KOPT-K1 (cell line): ENCODE results near the gene SUSD4.

Experiments
- H3K27ac ChIP-seq: fragments of 200-600 bp; sonication (generic); 2 replicates; pipeline ENCODE4 v1.5.1; 2016; ENCODE audit warnings: antibody characterized with exemption, mild to moderate bottlenecking, low read depth, low read length; ENCODE audit not compliant: poor library complexity, severe bottlenecking
- H3K36me3 ChIP-seq: fragments of 200-600 bp; sonication (generic); 2 replicates; pipeline ENCODE4 v1.5.1; 2017; ENCODE audit warnings: antibody characterized with exemption, mild to moderate bottlenecking, low read length, moderate library complexity; ENCODE audit not compliant: insufficient read depth
- H3K9me3 ChIP-seq: fragments of 200-600 bp; sonication (generic); 2 replicates; pipeline ENCODE4 v1.5.1; 2017; ENCODE audit warnings: antibody characterized with exemption, low read length, mild to moderate bottlenecking; ENCODE audit not compliant: insufficient read depth, poor library complexity, severe bottlenecking

The SUSD4 gene

GRCh38 chr1:223248001-223248769, 115.8 kb downstream of the SUSD4 start:
- Histone ChIP-seq H3K27ac (no peak overlapping the region), H3K36me3 (no peaks in the 10 kb centered on the region), H3K9me3 (no peaks in the 10 kb centered on the region)

- no peak overlapping the region for H3K27ac ChIP-seq
- H3K36me3 ChIP-seq = no peaks in the 10 kb centered on the region
- no peaks in the 10 kb centered on the region for H3K9me3 ChIP-seq
These were observed 117.4 kb downstream of the SUSD4 start for GRCh38 chr1:223246476-223247112.

- Histone ChIP-seq H3K27ac (no peak overlapping the region), H3K36me3 (no peaks in the 10 kb centered on the region), H3K9me3 (no peaks in the 10 kb centered on the region)
These were observed 118.0 kb downstream of the SUSD4 start for GRCh38 chr1:223245983-223246382.

- H3K27ac ChIP-seq = no peak overlapping the region
- H3K9me3 ChIP-seq = no peaks in the 10 kb centered on the region
- no peaks in the 10 kb centered on the region for H3K36me3 ChIP-seq
These were observed 118.6 kb downstream of the SUSD4 start for GRCh38 chr1:223245411-223245810.

GRCh38 chr1:223244366-223245103, 119.4 kb downstream of the SUSD4 start:
- peak overlapping the region; percentile 38 for H3K27ac ChIP-seq
- no peaks in the 10 kb centered on the region for H3K9me3 ChIP-seq
- H3K36me3 ChIP-seq = no peaks in the 10 kb centered on the region

GRCh38 chr1:223243441-223244050, 120.4 kb downstream of the SUSD4 start:
- H3K36me3 ChIP-seq = no peaks in the 10 kb centered on the region
- no peak overlapping the region for H3K27ac ChIP-seq
- H3K9me3 ChIP-seq = no peaks in the 10 kb centered on the region

- Histone ChIP-seq H3K36me3 (no peaks in the 10 kb centered on the region), H3K27ac (no peak overlapping the region)
These were observed 121.0 kb downstream of the SUSD4 start for GRCh38 chr1:223242971-223243370.

GRCh38 chr1:223242382-223242955, 121.5 kb downstream of the SUSD4 start:
- H3K36me3 ChIP-seq = no peaks in the 10 kb centered on the region
- no peak overlapping the region for H3K27ac ChIP-seq
- H3K9me3 ChIP-seq = peaks cover 8% of the 10 kb centered on the region

More at GRCh38 chr1:223242971-223243370, 121.0 kb downstream of the SUSD4 start:
- peaks cover 3% of the 10 kb centered on the region for H3K9me3 ChIP-seq

- Histone ChIP-seq H3K27ac (peak overlapping the region; percentile 34), H3K9me3 (peaks cover 25% of the 10 kb centered on the region), H3K36me3 (no peaks in the 10 kb centered on the region)
These were observed 123.9 kb downstream of the SUSD4 start for GRCh38 chr1:223240122-223240521.

- peak overlapping the region; percentile 93 for H3K27ac ChIP-seq
- H3K9me3 ChIP-seq = peaks cover 25% of the 10 kb centered on the region
- H3K36me3 ChIP-seq = no peaks in the 10 kb centered on the region
These were observed 128.9 kb downstream of the SUSD4 start for GRCh38 chr1:223235091-223235490.

- peak overlapping the region; percentile 93 for H3K27ac ChIP-seq
- H3K36me3 ChIP-seq = no peaks in the 10 kb centered on the region
- peaks cover 25% of the 10 kb centered on the region for H3K9me3 ChIP-seq
These were observed 129.4 kb downstream of the SUSD4 start for GRCh38 chr1:223234534-223234933.

GRCh38 chr1:223234170-223234514, 129.8 kb downstream of the SUSD4 start:
- Histone ChIP-seq H3K36me3 (no peaks in the 10 kb centered on the region), H3K9me3 (peaks cover 25% of the 10 kb centered on the region), H3K27ac (peak overlapping the region; percentile 93)

GRCh38 chr1:223233410-223234169, 130.4 kb downstream of the SUSD4 start:
- peak overlapping the region; percentile 93 for H3K27ac ChIP-seq
- no peaks in the 10 kb centered on the region for H3K36me3 ChIP-seq
- H3K9me3 ChIP-seq = peaks cover 25% of the 10 kb centered on the region

GRCh38 chr1:223233019-223233409, 131.0 kb downstream of the SUSD4 start:
- H3K27ac ChIP-seq = peak overlapping the region; percentile 93
- H3K9me3 ChIP-seq = peaks cover 23% of the 10 kb centered on the region
- H3K36me3 ChIP-seq = no peaks in the 10 kb centered on the region
